GM19455 (cell line): ENCODE results near the gene ZNF892.
"Not testable (repeated sequence)": the region's sequence is repeated elsewhere in the genome, so short reads cannot be mapped to it uniquely, and the experiment has no call there.

Experiments
- ATAC-seq: cut with Tn5 transposase; IDR thresholded peaks from one replicate; pipeline ENCODE4 v1.9.1; 2021; ENCODE audit not compliant: unreplicated experiment

Gene ZNF892

GRCh38 chr2:95225658-95226057 lies 18.3 kb downstream of the ZNF892 start:
- no peak for ATAC-seq

GRCh38 chr2:95231723-95232122 lies 24.4 kb downstream of the ZNF892 start:
- ATAC-seq: no peak

- ATAC-seq: no peak
These were observed 24.9 kb downstream of the ZNF892 start for GRCh38 chr2:95232232-95232631.

- no peak for ATAC-seq
These were observed 27.0 kb downstream of the ZNF892 start for GRCh38 chr2:95234286-95234785.

- ATAC-seq: no peak
These were observed 27.5 kb downstream of the ZNF892 start for GRCh38 chr2:95234816-95235215.

GRCh38 chr2:95238131-95238530 lies 30.8 kb downstream of the ZNF892 start:
- no peak for ATAC-seq

GRCh38 chr2:95240091-95240490 lies 32.8 kb downstream of the ZNF892 start:
- ATAC-seq: no peak

GRCh38 chr2:95240556-95240955 lies 33.2 kb downstream of the ZNF892 start:
- no peak for ATAC-seq

- not testable (repeated sequence) for ATAC-seq
These were observed 34.8 kb downstream of the ZNF892 start for GRCh38 chr2:95242084-95242483.
